HG03571 (cell line): ENCODE results near the gene ELP1.
"Not testable (repeated sequence)": the region's sequence is repeated elsewhere in the genome, so short reads cannot be mapped to it uniquely, and the experiment has no call there.

Experiments used
- ATAC-seq: cut with Tn5 transposase; IDR thresholded peaks from one replicate; pipeline ENCODE4 v1.9.1; 2021; ENCODE audit not compliant: unreplicated experiment

The ELP1 gene

GRCh38 chr9:108857572-108857971 lies 76.4 kb downstream of the ELP1 start:
- no peak for ATAC-seq

- no peak for ATAC-seq
These were observed 78.0 kb downstream of the ELP1 start, which contains the start of gene ACTL7B for GRCh38 chr9:108855888-108856287. Gene ACTL7B (minus strand): TSS chr9:108855986. CDS start chr9:108855930, 56 bp downstream.

DNA sequence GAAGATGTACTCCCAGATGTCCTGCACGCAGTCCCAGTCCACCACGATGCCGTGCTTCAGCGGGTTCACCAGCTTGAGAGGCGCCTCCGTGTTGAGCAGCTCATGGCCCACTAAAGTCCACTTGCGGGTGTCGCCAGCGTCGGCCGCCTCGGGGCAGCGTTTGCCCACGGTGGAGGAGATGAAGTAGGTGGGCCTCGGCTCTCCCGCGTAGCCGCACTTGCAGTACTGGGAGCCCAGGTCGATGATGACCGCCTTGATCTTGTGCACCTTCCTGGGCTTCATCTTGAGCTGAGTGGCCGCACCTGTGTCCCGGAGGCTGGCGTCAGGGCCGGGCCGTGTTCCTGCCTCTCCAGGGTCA lies 78.4 kb downstream of the ELP1 start:
- ATAC-seq: no peak

- ATAC-seq: no peak
These were observed 79.0 kb downstream of the ELP1 start for GRCh38 chr9:108854641-108855528.

GRCh38 chr9:108854094-108854493 lies 79.8 kb downstream of the ELP1 start:
- ATAC-seq: no peak

- ATAC-seq: no peak
These were observed 81.8 kb downstream of the ELP1 start for GRCh38 chr9:108852079-108852478.

DNA sequence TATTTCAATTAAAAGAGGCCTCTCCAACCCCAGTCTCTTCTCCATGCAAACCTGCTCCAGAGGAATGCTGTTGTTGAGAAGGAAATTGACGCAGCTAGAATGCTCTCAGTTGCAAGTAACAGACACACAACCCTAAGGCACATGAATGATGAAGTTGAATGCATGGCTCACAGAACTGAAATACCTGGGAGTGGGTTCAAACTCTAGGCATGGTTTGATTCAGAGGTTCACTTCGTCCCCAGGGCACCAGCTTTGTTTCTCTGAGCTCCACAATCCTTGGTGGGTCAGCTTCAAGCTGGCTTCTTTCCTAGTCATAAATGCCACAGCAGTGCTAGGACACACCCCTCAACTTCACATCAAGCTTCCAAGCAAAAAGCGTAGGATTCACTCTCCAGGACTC lies 82.8 kb downstream of the ELP1 start:
- ATAC-seq: no peak

GRCh38 chr9:108850293-108850897 lies 83.5 kb downstream of the ELP1 start:
- no peak for ATAC-seq

GRCh38 chr9:108848296-108848695 lies 85.6 kb downstream of the ELP1 start:
- not testable (repeated sequence) for ATAC-seq

- ATAC-seq: no peak
These were observed 88.0 kb downstream of the ELP1 start for GRCh38 chr9:108845947-108846346.

DNA sequence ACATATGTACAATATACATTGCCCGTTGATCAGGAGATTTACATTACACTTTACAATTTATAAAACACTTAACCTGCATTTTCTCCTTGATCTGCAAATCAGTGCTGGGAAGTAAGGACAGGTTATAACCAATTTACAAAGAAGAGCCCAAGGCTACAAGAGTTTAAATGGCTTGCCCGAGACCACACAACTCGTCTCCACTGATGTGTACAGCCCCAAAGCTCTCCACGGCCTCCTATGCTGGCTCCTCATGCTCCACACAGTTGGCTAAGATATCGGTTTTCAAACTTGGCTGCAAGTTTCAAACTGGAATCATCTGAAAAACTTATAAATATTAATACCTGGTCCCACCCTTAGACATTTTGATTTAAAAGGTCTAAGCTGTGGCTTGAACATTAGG lies 88.4 kb downstream of the ELP1 start:
- no peak for ATAC-seq

- no peak for ATAC-seq
These were observed 89.1 kb downstream of the ELP1 start for GRCh38 chr9:108844856-108845255.

GRCh38 chr9:108844391-108844790 lies 89.5 kb downstream of the ELP1 start:
- no peak for ATAC-seq

DNA sequence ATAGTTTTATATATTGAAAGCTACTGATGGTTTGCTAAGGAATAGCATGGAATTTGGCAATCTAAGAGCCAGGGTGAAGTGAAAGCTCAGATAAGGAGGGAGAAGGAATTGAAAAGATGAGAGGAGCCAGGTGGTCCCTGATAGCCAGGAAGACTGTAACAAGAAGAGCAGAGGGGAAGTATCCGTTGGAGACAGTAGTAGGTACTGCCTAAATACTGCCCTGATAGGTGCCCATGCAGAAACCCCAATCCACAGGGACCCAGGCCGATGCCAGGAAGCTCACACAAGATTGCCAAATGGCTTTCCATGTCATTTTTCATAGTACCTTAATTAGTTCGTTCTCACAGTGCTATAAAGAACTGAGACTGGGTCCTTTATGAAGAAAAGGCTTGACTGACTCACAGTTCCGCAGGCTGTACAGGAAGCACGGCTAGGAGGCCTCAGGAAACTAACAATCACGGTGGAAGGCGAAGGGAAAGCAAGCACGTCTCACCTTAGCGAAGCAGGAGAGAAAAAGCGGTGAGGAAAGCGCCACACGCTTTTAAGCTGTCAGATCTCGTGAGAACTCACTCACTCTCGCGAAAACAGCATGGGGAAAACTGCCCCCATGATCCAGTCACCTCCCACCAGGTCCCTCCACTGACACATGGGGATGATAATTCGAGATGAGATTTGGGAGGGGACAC lies 91.2 kb downstream of the ELP1 start:
- no peak for ATAC-seq

DNA sequence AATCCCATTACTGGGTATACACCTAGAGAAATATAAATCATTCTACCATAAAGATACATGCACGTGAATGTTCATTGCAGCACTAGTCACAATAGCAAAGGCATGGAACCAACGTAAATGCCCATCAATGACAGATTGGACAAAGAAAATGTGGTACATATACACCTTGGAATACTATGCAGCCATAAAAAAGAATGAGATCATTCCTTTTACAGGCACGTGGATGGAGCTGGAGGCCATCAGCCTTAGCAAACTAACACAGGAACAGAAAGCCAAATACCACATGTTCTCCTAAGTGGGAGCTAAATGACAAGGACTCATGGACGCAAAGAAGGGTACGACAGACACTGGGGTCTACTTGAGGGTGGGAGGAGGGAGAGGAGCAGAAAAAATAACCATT lies 94.4 kb downstream of the ELP1 start:
- ATAC-seq: not testable (repeated sequence)

- ATAC-seq: no peak
These were observed 95.9 kb downstream of the ELP1 start for GRCh38 chr9:108838017-108838416.

GRCh38 chr9:108837530-108837929 lies 96.4 kb downstream of the ELP1 start:
- no peak for ATAC-seq

- ATAC-seq: no peak
These were observed 97.1 kb downstream of the ELP1 start for GRCh38 chr9:108836781-108837180.

DNA sequence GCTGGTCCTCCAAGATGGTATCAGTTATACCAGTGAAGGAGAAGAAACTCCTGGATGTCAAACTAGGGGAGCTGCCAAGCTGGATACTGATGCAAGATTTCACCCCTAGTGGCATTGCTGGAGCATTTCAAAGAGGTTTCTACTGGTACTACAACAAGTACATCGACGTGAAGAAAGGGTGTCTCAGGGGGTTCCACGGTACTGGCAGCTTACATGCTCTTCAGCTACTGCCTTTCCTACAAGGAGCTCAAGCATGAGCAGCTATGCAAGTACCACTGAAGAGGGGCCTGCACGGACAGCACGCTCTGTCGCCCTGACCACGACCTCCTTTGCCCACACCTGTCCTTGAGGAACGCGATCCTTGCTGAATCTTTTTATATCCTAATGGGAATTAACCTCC lies 97.6 kb downstream of the ELP1 start:
- ATAC-seq: no peak

DNA sequence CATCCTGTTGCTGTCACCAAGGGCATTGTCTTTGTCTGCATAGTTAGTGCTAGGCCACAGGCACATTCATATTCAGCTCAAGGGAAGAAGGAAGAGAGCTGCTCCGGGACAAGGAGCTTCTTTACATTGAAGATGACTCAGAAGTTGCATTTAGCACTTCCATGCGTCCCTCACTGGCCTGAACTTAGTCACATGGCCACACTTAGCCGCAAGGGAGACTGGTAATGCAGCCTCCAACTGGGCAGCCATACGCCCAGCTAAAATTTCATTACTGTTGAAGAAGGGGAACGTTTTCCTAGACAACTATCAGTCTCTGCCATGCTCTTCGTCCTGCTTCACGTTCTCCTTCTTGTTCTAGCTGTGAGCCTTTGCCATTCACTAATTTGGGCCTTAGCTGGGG lies 98.1 kb downstream of the ELP1 start:
- ATAC-seq: no peak

GRCh38 chr9:108834959-108835665 lies 98.8 kb downstream of the ELP1 start:
- ATAC-seq: no peak
